GM20000 (cell line): ENCODE data around the gene CEP295NL.
"Not testable (repeated sequence)": the region's sequence is repeated elsewhere in the genome, so short reads cannot be mapped to it uniquely, and the experiment has no call there.

Experiments used
- DNase-seq: peaks from one replicate; pipeline ENCODE4 v3.0.0; 2012; ENCODE audit warnings: low spot score
- CTCF ChIP-seq: IDR thresholded peaks from 2 replicates; pipeline ENCODE4 v1.5.1; 2012; ENCODE audit warnings: mild to moderate bottlenecking, control low read depth; ENCODE audit errors: extremely low read depth, missing control alignments

The CEP295NL gene

GRCh38 chr17:78895322-78895721 lies 7.7 kb downstream of the CEP295NL start:
- TF ChIP-seq CTCF, result no peak
- DNase-seq, result no peak

- no peak for TF ChIP-seq CTCF
- DNase-seq, result no peak
These were observed 9.3 kb downstream of the CEP295NL start for GRCh38 chr17:78893684-78894083.

DNA sequence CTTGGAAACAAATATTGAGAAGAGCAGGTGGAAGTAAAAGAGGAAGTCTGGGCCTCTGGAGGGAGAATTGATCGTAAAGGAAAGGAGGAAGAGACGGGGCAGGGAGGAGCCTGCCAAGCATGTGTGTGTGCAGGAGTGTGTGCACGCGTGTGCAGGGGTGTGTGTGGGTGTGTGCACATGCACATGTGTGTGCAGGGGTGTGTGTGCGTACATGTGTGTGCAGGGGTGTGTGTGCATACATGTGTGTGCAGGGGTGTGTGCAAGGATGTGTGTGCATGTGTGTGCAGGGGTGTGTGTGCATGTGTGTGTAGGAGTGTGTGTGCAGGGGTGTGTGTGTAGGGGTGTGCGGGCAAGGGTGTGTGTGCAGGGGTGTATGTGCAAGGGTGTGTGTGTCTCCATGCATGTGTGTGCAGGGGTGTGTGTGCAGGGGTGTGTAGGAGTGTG lies 10.0 kb downstream of the CEP295NL start:
- no peak for TF ChIP-seq CTCF
- DNase-seq, result no peak

DNA sequence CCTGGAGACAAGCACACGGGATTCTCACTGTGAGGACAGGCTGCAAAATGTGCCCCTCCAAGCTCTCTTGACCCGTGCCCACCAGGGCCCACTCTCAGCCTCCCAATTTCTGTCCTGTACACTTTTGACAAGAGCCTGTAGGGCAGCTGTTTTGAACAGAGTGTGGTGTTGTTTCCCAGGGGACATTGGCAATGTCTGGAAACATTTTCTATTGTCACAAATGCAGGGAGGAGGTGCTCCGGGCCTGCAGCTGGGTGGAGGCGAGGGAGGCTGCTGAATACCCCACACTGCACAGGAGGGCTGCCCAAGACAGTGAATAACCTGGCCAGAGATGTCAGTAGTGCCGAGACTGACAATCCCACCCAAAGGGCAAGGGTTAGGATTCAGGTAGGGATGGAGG lies 10.5 kb downstream of the CEP295NL start:
- TF ChIP-seq CTCF, result no peak
- DNase-seq, result no peak

GRCh38 chr17:78892062-78892456 lies 10.9 kb downstream of the CEP295NL start:
- no peak for TF ChIP-seq CTCF
- no peak for DNase-seq

- no peak for TF ChIP-seq CTCF
- no peak for DNase-seq
These were observed 11.5 kb downstream of the CEP295NL start for GRCh38 chr17:78891406-78892061.

- no peak for TF ChIP-seq CTCF
- peak; percentile 70 for DNase-seq
These were observed 12.5 kb downstream of the CEP295NL start for GRCh38 chr17:78890498-78890897.

DNA sequence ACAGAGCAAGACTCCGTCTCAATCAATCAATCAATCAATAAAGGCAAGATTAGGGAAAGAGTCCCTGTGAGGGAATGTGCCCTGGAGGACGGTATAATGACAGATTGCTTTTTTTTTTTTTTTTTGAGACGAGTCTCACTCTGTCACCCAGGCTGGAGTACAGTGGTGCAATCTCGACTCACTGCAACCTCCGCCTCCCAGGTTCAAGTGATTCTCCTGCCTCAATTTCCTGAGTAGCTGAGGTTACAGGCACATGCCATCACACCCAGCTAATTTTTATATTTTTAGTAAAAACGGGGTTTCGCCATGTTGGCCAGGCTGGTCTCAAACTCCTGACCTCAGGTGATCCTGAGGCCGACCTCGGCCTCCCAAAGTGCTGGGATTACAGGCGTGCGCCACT lies 12.9 kb downstream of the CEP295NL start:
- not testable (repeated sequence) for DNase-seq
